Head of caudate nucleus (tissue), 42 donors: ENCODE results near the gene SULT1A1.
"Not testable (repeated sequence)": the region's sequence is repeated elsewhere in the genome, so short reads cannot be mapped to it uniquely, and the experiment has no call there.

Source experiments
- DNase-seq, 42 donors: peaks; one replicate each; pipeline versions ENCODE4 v3.0.0 to v3.0.0-alpha.2; 2020 to 2021; ENCODE audit warnings: mixed read lengths in 7 of 42
- intact Hi-C: fragments of 100-400 bp; cut with DNase I; formaldehyde crosslinking; loops from one replicate; pipeline ENCODE4 v1.15.0; 2022

SULT1A1 gene

DNA sequence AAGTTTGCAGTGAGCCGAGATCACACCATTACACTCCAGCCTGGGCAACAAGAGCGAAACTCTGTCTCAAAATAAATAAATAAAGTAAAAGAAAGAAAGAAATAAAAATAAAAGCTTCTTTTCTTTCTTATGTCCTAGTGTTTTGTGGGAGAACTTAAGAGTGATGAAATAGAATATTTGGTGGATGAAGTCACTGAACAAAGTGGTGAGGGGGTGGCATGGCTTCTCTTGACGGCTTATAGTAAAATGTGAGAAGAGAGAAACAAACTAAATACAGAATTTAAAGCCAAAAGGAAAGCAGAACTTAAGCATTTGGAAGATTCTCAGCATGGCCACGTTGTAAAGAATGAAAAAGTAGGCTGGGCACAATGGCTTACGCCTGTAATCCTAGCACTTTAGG, 40.8 kb downstream of the SULT1A1 start:
- intact Hi-C loops: no loop called here
- no peak for DNase-seq

GRCh38 chr16:28567292-28567691, 42.6 kb downstream of the SULT1A1 start:
- no peak for DNase-seq
- intact Hi-C loops: no loop called here

- DNase-seq, intact Hi-C loops: not testable (repeated sequence)
Measured at GRCh38 chr16:28566233-28566925, 43.5 kb downstream of the SULT1A1 start.

DNA sequence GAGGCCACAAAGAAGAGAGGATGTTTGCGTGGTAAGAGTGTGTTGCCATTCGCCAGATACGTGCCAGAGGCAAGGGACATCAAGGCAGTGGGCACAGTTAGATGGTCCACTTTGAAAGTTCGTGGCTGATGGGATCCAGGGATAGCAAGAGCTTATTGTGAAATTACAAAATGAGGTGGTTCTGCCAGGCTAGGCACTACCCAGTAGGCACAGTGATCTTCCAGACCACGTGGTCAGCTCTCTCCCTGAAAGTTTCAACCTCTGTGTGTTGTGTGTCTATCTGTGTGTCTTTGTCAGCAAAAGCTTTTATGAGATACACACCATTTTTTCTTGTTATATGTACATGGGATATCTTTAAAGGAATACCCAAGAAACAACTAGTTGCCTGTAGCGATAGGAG, 46.6 kb downstream of the SULT1A1 start:
- intact Hi-C loops: no loop called here
- DNase-seq: no peak

DNA sequence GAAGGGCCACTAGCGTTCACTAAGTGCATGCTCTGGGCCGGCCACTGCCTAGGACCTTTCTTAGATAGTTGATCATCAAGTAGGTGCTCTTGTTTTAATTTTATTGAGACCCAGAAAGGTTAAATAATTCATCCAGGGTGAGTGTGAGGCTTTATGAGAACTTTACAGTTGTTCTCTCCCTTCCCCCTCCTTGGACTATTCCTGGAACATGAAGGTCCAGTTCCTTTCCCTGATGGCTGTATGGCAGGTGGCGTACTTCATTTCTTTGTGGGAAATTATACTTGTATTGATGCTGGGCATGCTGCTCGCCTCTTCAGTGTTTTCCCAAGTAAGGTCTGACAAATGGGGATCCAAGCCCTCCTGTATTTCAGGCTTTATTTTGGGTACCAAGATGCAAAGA, 47.6 kb downstream of the SULT1A1 start:
- intact Hi-C loops: no loop called here
- DNase-seq: no peak

DNA sequence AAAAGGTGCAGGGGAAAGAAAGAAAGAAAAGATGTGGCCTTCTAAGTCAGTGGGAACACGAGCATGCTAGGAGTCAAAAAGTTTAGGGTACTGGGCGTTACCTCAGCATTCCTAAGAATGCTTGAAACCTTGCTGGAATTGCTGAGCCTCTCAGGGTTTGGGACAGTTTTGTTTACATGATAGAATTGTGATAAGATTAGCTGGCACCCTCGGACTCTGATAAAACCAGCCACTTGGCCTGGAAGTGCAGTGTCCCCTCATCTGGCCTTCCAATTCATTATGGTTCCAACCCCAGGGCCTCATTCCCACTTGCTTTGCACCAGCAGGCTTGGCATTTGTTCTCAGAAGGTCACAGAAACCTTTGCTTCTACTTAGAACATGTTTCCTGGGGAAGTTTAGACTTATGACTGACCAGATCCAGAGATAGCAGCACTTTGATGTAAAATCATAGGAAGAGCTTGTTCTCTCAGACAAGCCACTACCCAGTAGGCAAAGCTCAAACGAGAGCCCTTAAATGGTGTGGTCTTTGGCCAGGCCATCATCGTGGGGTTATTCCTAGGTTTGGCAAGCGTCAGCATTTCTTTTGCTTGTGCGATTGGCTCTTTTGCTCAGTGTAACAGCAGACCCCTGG, 48.2 kb downstream of the SULT1A1 start:
- intact Hi-C loops: no loop called here
- DNase-seq: no peak

GRCh38 chr16:28558456-28558855, 51.4 kb downstream of the SULT1A1 start:
- intact Hi-C loops: no loop called here
- no peak for DNase-seq

DNA sequence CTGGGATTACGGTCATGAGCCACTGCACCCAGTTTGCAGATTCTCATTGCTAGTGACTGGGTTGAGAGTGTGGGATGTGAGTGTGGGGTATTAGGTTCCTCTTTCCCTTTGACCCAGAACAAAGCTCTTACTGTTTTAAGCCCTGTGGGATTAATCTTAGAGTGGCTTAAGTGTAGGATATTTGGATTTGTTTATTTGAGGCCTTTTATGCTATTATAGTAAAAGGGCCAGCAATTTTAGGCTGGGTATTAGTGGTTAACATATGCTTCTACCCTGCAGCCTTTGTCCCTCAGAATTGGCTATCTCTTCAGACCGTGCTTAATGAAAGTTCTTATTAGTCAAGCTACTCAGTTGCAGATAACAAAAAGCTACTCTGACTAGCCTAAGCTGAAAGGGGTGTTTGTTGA, 52.9 kb downstream of the SULT1A1 start:
- intact Hi-C loops: no loop called here
- no peak for DNase-seq

DNA sequence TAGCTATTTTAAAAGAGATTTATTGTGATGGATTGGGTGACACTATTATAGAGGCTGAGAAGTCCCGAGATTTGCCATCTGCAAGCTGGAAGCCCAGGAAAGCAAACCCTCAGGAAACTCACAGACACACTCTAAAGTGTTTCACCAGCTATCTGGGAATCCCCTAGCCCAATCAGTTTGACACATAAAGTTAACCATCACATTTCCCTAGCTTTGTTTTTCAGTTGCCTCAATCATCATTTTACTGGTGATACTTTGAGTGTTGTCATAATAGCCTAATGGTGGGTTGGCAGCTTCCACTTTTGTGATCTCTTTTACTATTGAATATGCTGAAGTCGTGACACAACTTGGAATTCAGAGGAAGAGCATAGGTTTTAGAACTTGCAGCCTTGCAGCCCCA, 54.3 kb downstream of the SULT1A1 start:
- intact Hi-C loops: loop anchor here (2.0 kb wide), 1 partner anchor 63 kb away; the partner anchor contains the start of gene CLN3

More for the DNA sequence above, 54.3 kb downstream of the SULT1A1 start:
- DNase-seq: no peak
